Activated T-cell treated with anti-CD3 and anti-CD28 coated beads for 4 hours (primary cell): ENCODE measurements around the gene OPRM1.

Experiments
- DNase-seq: peaks from one replicate; pipeline ENCODE4 v3.0.0-alpha.2; 2020

Gene OPRM1

GRCh38 chr6:154243793-154244750 is 205.0 kb downstream of the OPRM1 start:
- DNase-seq, result no peak

GRCh38 chr6:154245506-154245905 is 206.5 kb downstream of the OPRM1 start:
- DNase-seq, result no peak

GRCh38 chr6:154246723-154247118 is 207.7 kb downstream of the OPRM1 start:
- DNase-seq, result no peak

- DNase-seq, result no peak
These were observed 208.2 kb downstream of the OPRM1 start for GRCh38 chr6:154247119-154247861.

GRCh38 chr6:154249499-154250298 is 210.7 kb downstream of the OPRM1 start:
- DNase-seq, result no peak

- no peak for DNase-seq
These were observed 212.1 kb downstream of the OPRM1 start for GRCh38 chr6:154251116-154251515.

- DNase-seq, result no peak
These were observed 213.6 kb downstream of the OPRM1 start for GRCh38 chr6:154252678-154253077.

GRCh38 chr6:154257067-154257466 is 218.0 kb downstream of the OPRM1 start:
- no peak for DNase-seq

- no peak for DNase-seq
These were observed 219.2 kb downstream of the OPRM1 start for GRCh38 chr6:154258064-154258757.

GRCh38 chr6:154261688-154262397 is 222.8 kb downstream of the OPRM1 start:
- DNase-seq, result no peak

- DNase-seq, result no peak
These were observed 227.6 kb downstream of the OPRM1 start for GRCh38 chr6:154266560-154267099.

GRCh38 chr6:154267508-154268106 is 228.6 kb downstream of the OPRM1 start:
- DNase-seq, result no peak

GRCh38 chr6:154268486-154268885 is 229.4 kb downstream of the OPRM1 start:
- no peak for DNase-seq

- DNase-seq, result no peak
These were observed 235.1 kb downstream of the OPRM1 start for GRCh38 chr6:154274168-154274567.

GRCh38 chr6:154276810-154277628 is 238.0 kb downstream of the OPRM1 start:
- no peak for DNase-seq

- peak; percentile 29 for DNase-seq
These were observed 238.6 kb downstream of the OPRM1 start for GRCh38 chr6:154277629-154278017.

- DNase-seq, result no peak
These were observed 241.5 kb downstream of the OPRM1 start for GRCh38 chr6:154280521-154280920.

- no peak for DNase-seq
These were observed 245.3 kb downstream of the OPRM1 start for GRCh38 chr6:154284313-154284853.

GRCh38 chr6:154285826-154286225 is 246.8 kb downstream of the OPRM1 start:
- DNase-seq, result no peak
